HUES48 (cell line): ENCODE measurements around the gene GPR132.
"Not testable (repeated sequence)": the region's sequence is repeated elsewhere in the genome, so short reads cannot be mapped to it uniquely, and the experiment has no call there.

ENCODE experiments used
- H3K27ac ChIP-seq: one replicate; pipeline ENCODE4 v1.7.0; 2013; ENCODE audit warnings: low read depth, low read length, inconsistent platforms
- H3K27me3 ChIP-seq: 2 replicates; pipeline ENCODE4 v1.6.1; 2013; ENCODE audit warnings: mild to moderate bottlenecking, low read length; ENCODE audit not compliant: control insufficient read depth, insufficient read depth
- H3K36me3 ChIP-seq: 2 replicates; pipeline ENCODE4 v1.6.1; 2013; ENCODE audit warnings: low read length; ENCODE audit not compliant: control insufficient read depth, insufficient read depth
- H3K4me1 ChIP-seq: 2 replicates; pipeline ENCODE4 v1.6.1; 2013; ENCODE audit warnings: mild to moderate bottlenecking, low read length; ENCODE audit not compliant: control insufficient read depth, insufficient read depth
- H3K4me3 ChIP-seq: 2 replicates; pipeline ENCODE4 v1.5.1; 2013; ENCODE audit warnings: mild to moderate bottlenecking, low read depth, low read length
- H3K9ac ChIP-seq: 2 replicates; pipeline ENCODE4 v1.6.1; 2013; ENCODE audit warnings: mild to moderate bottlenecking, low read depth, low read length, moderate library complexity
- H3K9me3 ChIP-seq: 2 replicates; pipeline ENCODE4 v1.6.1; 2013; ENCODE audit warnings: low read length; ENCODE audit not compliant: control insufficient read depth, insufficient read depth

The GPR132 gene

GRCh38 chr14:105083926-105084685 is 18.9 kb upstream of the GPR132 start:
- Histone ChIP-seq H3K9me3 (no peaks in the 10 kb centered on the region), H3K9ac (no peak overlapping the region)

GRCh38 chr14:105082703-105083102 is 17.5 kb upstream of the GPR132 start:
- H3K9me3 ChIP-seq = no peaks in the 10 kb centered on the region
- no peak overlapping the region for H3K4me3 ChIP-seq
- H3K9ac ChIP-seq = no peak overlapping the region
- H3K36me3 ChIP-seq = no peaks in the 10 kb centered on the region
- no peak overlapping the region for H3K27ac ChIP-seq
- peaks cover under 1% of the 10 kb centered on the region for H3K4me1 ChIP-seq
- peaks cover 33% of the 10 kb centered on the region for H3K27me3 ChIP-seq

More at GRCh38 chr14:105083926-105084685, 18.9 kb upstream of the GPR132 start:
- H3K4me1 ChIP-seq = peaks cover 7% of the 10 kb centered on the region
- H3K27ac ChIP-seq = no peak overlapping the region
- H3K4me3 ChIP-seq = no peak overlapping the region
- no peaks in the 10 kb centered on the region for H3K36me3 ChIP-seq
- peaks cover 47% of the 10 kb centered on the region for H3K27me3 ChIP-seq

GRCh38 chr14:105081473-105081872 is 16.2 kb upstream of the GPR132 start:
- not testable (repeated sequence) for H3K27ac ChIP-seq, H3K4me1 ChIP-seq, H3K4me3 ChIP-seq, H3K9me3 ChIP-seq, H3K9ac ChIP-seq, H3K36me3 ChIP-seq
- H3K27me3 ChIP-seq = peaks cover 22% of the 10 kb centered on the region

GRCh38 chr14:105080161-105080560 is 14.9 kb upstream of the GPR132 start:
- Histone ChIP-seq H3K36me3 (no peaks in the 10 kb centered on the region), H3K9ac (no peak overlapping the region), H3K9me3 (no peaks in the 10 kb centered on the region), H3K4me3 (no peak overlapping the region), H3K4me1 (peaks cover 7% of the 10 kb centered on the region), H3K27me3 (peaks cover 14% of the 10 kb centered on the region; the same call in 1 of the 2 replicates), H3K27ac (no peak overlapping the region)

- no peaks in the 10 kb centered on the region for H3K9me3 ChIP-seq
- no peaks in the 10 kb centered on the region for H3K27me3 ChIP-seq
- no peak overlapping the region for H3K27ac ChIP-seq
- H3K4me1 ChIP-seq = peaks cover 7% of the 10 kb centered on the region
- H3K36me3 ChIP-seq = no peaks in the 10 kb centered on the region
- H3K9ac ChIP-seq = no peak overlapping the region
- no peak overlapping the region for H3K4me3 ChIP-seq
These were observed 13.1 kb upstream of the GPR132 start for GRCh38 chr14:105078294-105078693.

- Histone ChIP-seq H3K9me3 (no peaks in the 10 kb centered on the region), H3K27me3 (peaks cover 3% of the 10 kb centered on the region), H3K4me1 (peaks cover 7% of the 10 kb centered on the region), H3K36me3 (no peaks in the 10 kb centered on the region), H3K9ac (no peak overlapping the region), H3K4me3 (no peak overlapping the region), H3K27ac (no peak overlapping the region)
These were observed 12.4 kb upstream of the GPR132 start for GRCh38 chr14:105077649-105077995.

- H3K9ac ChIP-seq = no peak overlapping the region
- no peak overlapping the region for H3K4me3 ChIP-seq
- H3K27me3 ChIP-seq = peaks cover 4% of the 10 kb centered on the region
- no peak overlapping the region for H3K27ac ChIP-seq
- peaks cover 7% of the 10 kb centered on the region for H3K4me1 ChIP-seq
- H3K9me3 ChIP-seq = no peaks in the 10 kb centered on the region
- no peaks in the 10 kb centered on the region for H3K36me3 ChIP-seq
These were observed 11.8 kb upstream of the GPR132 start for GRCh38 chr14:105076805-105077648.

GRCh38 chr14:105076296-105076804 is 11.1 kb upstream of the GPR132 start:
- H3K9me3 ChIP-seq = no peaks in the 10 kb centered on the region
- peaks cover 4% of the 10 kb centered on the region for H3K27me3 ChIP-seq
- H3K4me3 ChIP-seq = no peak overlapping the region
- H3K36me3 ChIP-seq = no peaks in the 10 kb centered on the region
- H3K4me1 ChIP-seq = peaks cover 7% of the 10 kb centered on the region
- no peak overlapping the region for H3K9ac ChIP-seq
- no peak overlapping the region for H3K27ac ChIP-seq

- Histone ChIP-seq H3K27ac (no peak overlapping the region), H3K27me3 (peaks cover 4% of the 10 kb centered on the region), H3K36me3 (no peaks in the 10 kb centered on the region), H3K9ac (no peak overlapping the region), H3K4me3 (no peak overlapping the region), H3K9me3 (no peaks in the 10 kb centered on the region), H3K4me1 (peaks cover 7% of the 10 kb centered on the region)
These were observed 10.4 kb upstream of the GPR132 start for GRCh38 chr14:105075379-105076295.

GRCh38 chr14:105074601-105075053 is 9.4 kb upstream of the GPR132 start:
- no peaks in the 10 kb centered on the region for H3K36me3 ChIP-seq
- no peaks in the 10 kb centered on the region for H3K9me3 ChIP-seq
- H3K27ac ChIP-seq = no peak overlapping the region
- H3K4me3 ChIP-seq = no peak overlapping the region
- H3K4me1 ChIP-seq = peaks cover 7% of the 10 kb centered on the region
- peaks cover 4% of the 10 kb centered on the region for H3K27me3 ChIP-seq
- no peak overlapping the region for H3K9ac ChIP-seq
